ENCODE measurements around the gene GLTP. TPM values are rescaled to one million over a fixed set of nuclear protein-coding genes. Genes with fewer than 3 reads are reported as not detected.
A peak's percentile ranks its signal among the peaks of the same experiment; 100 is the strongest.

GLTP gene
- total RNA-seq, 1 experiment from 2014 or later, result 25.8 TPM

DNA sequence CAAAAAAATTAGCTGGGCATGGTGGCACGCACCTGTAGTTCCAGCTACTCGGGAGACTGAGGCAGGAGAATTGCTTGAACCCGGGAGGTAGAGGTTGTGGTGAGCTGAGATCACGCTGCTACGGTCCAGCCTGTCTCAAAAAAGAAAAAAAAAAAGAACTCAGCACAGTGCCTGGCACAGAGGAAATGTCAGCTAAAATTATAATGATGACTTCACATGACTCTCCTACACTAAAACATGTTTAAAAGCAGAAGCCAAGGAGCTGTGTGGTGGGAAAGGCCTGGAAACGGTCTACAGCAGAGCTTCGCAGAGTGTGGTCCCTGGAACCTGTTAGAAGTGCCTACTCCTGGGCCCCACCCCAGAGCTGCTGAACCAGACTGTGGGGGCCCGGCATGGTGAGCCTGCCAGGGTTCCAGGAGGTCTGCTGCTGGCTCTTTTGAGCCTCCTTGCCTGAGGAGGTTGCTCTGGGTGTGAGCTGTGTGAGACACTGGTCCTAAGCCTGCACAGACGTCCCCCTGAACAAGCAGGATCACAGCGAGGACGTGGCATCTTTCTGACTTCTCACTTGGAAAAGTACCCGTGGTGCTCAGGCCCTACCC lies 47.8 kb upstream of the GLTP start (continued):
- TF ChIP-seq, protein P1, sequence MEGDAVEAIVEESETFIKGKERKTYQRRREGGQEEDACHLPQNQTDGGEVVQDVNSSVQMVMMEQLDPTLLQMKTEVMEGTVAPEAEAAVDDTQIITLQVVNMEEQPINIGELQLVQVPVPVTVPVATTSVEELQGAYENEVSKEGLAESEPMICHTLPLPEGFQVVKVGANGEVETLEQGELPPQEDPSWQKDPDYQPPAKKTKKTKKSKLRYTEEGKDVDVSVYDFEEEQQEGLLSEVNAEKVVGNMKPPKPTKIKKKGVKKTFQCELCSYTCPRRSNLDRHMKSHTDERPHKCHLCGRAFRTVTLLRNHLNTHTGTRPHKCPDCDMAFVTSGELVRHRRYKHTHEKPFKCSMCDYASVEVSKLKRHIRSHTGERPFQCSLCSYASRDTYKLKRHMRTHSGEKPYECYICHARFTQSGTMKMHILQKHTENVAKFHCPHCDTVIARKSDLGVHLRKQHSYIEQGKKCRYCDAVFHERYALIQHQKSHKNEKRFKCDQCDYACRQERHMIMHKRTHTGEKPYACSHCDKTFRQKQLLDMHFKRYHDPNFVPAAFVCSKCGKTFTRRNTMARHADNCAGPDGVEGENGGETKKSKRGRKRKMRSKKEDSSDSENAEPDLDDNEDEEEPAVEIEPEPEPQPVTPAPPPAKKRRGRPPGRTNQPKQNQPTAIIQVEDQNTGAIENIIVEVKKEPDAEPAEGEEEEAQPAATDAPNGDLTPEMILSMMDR (IDR thresholded peaks at IDR 0.05), result no peak
- no peak for TF ChIP-seq FOXJ3 (CRISPR knock-in tag; IDR thresholded peaks at IDR 0.05; ENCODE audit: borderline replicate concordance)
- TF ChIP-seq ZNF423 (CRISPR knock-in tag; IDR thresholded peaks at IDR 0.05), result no peak
- TF ChIP-seq MAX (CRISPR knock-in tag; IDR thresholded peaks at IDR 0.05), result no peak
- TF ChIP-seq, protein P2, sequence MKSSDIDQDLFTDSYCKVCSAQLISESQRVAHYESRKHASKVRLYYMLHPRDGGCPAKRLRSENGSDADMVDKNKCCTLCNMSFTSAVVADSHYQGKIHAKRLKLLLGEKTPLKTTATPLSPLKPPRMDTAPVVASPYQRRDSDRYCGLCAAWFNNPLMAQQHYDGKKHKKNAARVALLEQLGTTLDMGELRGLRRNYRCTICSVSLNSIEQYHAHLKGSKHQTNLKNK (CRISPR knock-in tag; IDR thresholded peaks at IDR 0.05), result no peak
- no peak for TF ChIP-seq RORB (CRISPR knock-in tag; IDR thresholded peaks at IDR 0.05)
- no peak for TF ChIP-seq OVOL2 (CRISPR knock-in tag; IDR thresholded peaks at IDR 0.05; ENCODE audit: borderline replicate concordance)
- no peak for TF ChIP-seq AR (CRISPR knock-in tag; IDR thresholded peaks at IDR 0.05)
- no peak for TF ChIP-seq MLX (CRISPR knock-in tag; IDR thresholded peaks at IDR 0.05)
- no peak for TF ChIP-seq ZNF396 (CRISPR knock-in tag; IDR thresholded peaks at IDR 0.05; ENCODE audit: borderline replicate concordance)
- TF ChIP-seq, protein P3, sequence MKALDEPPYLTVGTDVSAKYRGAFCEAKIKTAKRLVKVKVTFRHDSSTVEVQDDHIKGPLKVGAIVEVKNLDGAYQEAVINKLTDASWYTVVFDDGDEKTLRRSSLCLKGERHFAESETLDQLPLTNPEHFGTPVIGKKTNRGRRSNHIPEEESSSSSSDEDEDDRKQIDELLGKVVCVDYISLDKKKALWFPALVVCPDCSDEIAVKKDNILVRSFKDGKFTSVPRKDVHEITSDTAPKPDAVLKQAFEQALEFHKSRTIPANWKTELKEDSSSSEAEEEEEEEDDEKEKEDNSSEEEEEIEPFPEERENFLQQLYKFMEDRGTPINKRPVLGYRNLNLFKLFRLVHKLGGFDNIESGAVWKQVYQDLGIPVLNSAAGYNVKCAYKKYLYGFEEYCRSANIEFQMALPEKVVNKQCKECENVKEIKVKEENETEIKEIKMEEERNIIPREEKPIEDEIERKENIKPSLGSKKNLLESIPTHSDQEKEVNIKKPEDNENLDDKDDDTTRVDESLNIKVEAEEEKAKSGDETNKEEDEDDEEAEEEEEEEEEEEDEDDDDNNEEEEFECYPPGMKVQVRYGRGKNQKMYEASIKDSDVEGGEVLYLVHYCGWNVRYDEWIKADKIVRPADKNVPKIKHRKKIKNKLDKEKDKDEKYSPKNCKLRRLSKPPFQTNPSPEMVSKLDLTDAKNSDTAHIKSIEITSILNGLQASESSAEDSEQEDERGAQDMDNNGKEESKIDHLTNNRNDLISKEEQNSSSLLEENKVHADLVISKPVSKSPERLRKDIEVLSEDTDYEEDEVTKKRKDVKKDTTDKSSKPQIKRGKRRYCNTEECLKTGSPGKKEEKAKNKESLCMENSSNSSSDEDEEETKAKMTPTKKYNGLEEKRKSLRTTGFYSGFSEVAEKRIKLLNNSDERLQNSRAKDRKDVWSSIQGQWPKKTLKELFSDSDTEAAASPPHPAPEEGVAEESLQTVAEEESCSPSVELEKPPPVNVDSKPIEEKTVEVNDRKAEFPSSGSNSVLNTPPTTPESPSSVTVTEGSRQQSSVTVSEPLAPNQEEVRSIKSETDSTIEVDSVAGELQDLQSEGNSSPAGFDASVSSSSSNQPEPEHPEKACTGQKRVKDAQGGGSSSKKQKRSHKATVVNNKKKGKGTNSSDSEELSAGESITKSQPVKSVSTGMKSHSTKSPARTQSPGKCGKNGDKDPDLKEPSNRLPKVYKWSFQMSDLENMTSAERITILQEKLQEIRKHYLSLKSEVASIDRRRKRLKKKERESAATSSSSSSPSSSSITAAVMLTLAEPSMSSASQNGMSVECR (CRISPR knock-in tag; IDR thresholded peaks at IDR 0.05; ENCODE audit: borderline replicate concordance), result no peak
- no peak for TF ChIP-seq NR2C2 (CRISPR knock-in tag; IDR thresholded peaks at IDR 0.05)
- TF ChIP-seq CBFB (CRISPR knock-in tag; IDR thresholded peaks at IDR 0.05; ENCODE audit: low read depth), result no peak

DNA sequence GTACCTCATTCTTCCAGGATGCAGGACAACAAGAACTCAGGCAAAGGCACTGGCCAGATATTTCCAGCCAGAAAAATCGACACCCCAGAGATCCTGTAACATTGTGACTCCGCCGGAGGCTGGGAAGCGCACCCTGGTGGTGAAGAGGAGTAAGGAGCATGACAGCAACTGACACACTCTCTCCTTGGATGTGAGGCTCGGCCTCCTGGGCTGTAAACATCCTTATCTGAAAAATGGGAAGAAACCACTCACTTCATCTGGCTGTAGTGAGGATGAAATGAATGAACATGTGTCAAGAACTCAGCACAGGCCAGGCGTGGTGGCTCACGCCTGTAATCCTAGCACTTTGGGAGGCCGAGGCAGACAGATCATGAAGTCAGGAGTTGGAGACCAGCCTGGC lies 47.3 kb upstream of the GLTP start:
- CTCF ChIA-PET, result interaction anchor here (0.5 to 4.6 kb wide), 8 partner anchors 11 to 454 kb away, joined by 3 to 29 read pairs (median 4); no protein-coding TSS in a partner anchor
- Mint-ChIP-seq H3K27me3 (ENCODE audit: low read depth) (no peaks in the 10 kb centered on the region), H3K4me1 (peaks cover 7% of the 10 kb centered on the region; the same call in 1 of the 2 replicates), H3K36me3 (peaks cover 12% of the 10 kb centered on the region), H3K9me3 (no peaks in the 10 kb centered on the region), H3K4me3 (no peak overlapping the region), H3K27ac (no peak overlapping the region)
- ATAC-seq (peak; percentile 81), DNase-seq (ENCODE audit: low spot score) (peak; percentile 59)
- POLR2A ChIA-PET, result no interaction called here
- TF ChIP-seq, protein P4, sequence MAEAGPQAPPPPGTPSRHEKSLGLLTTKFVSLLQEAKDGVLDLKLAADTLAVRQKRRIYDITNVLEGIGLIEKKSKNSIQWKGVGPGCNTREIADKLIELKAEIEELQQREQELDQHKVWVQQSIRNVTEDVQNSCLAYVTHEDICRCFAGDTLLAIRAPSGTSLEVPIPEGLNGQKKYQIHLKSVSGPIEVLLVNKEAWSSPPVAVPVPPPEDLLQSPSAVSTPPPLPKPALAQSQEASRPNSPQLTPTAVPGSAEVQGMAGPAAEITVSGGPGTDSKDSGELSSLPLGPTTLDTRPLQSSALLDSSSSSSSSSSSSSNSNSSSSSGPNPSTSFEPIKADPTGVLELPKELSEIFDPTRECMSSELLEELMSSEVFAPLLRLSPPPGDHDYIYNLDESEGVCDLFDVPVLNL (CRISPR knock-in tag; IDR thresholded peaks at IDR 0.05; ENCODE audit: borderline replicate concordance, low read depth), result no peak
- no peak for TF ChIP-seq ZNF317 (CRISPR knock-in tag; IDR thresholded peaks at IDR 0.05; ENCODE audit: borderline replicate concordance, low read depth)
- TF ChIP-seq, protein P1 (IDR thresholded peaks at IDR 0.05), result peak; percentile 66
- TF ChIP-seq, protein P5, sequence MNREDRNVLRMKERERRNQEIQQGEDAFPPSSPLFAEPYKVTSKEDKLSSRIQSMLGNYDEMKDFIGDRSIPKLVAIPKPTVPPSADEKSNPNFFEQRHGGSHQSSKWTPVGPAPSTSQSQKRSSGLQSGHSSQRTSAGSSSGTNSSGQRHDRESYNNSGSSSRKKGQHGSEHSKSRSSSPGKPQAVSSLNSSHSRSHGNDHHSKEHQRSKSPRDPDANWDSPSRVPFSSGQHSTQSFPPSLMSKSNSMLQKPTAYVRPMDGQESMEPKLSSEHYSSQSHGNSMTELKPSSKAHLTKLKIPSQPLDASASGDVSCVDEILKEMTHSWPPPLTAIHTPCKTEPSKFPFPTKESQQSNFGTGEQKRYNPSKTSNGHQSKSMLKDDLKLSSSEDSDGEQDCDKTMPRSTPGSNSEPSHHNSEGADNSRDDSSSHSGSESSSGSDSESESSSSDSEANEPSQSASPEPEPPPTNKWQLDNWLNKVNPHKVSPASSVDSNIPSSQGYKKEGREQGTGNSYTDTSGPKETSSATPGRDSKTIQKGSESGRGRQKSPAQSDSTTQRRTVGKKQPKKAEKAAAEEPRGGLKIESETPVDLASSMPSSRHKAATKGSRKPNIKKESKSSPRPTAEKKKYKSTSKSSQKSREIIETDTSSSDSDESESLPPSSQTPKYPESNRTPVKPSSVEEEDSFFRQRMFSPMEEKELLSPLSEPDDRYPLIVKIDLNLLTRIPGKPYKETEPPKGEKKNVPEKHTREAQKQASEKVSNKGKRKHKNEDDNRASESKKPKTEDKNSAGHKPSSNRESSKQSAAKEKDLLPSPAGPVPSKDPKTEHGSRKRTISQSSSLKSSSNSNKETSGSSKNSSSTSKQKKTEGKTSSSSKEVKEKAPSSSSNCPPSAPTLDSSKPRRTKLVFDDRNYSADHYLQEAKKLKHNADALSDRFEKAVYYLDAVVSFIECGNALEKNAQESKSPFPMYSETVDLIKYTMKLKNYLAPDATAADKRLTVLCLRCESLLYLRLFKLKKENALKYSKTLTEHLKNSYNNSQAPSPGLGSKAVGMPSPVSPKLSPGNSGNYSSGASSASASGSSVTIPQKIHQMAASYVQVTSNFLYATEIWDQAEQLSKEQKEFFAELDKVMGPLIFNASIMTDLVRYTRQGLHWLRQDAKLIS (CRISPR knock-in tag; IDR thresholded peaks at IDR 0.05; ENCODE audit: borderline replicate concordance), result no peak

Measured in WTC11 (cell line).